Mesothelial cell of epicardium (in vitro differentiated cells): Measurements from ENCODE around the gene EAF1. TPM values are rescaled to one million over a fixed set of nuclear protein-coding genes. Genes with fewer than 3 reads are reported as not detected.

ENCODE experiments used
- DNase-seq, 2 experiments: peaks; one replicate each; pipeline ENCODE4 v3.0.0; 2021; ENCODE audit warnings: low spot score in 2 of 2; ENCODE audit not compliant: unreplicated experiment in 2 of 2
- H3K27ac Mint-ChIP-seq: 2 replicates; pipeline ENCODE4 v1.8.0; 2021; ENCODE audit warnings: mixed read lengths
- H3K27me3 Mint-ChIP-seq: 2 replicates; pipeline ENCODE4 v1.8.0; 2021; ENCODE audit warnings: low read depth, mixed read lengths
- H3K36me3 Mint-ChIP-seq: 2 replicates; pipeline ENCODE4 v1.8.0; 2021; ENCODE audit warnings: mixed read lengths
- H3K4me1 Mint-ChIP-seq: 2 replicates; pipeline ENCODE4 v1.8.0; 2021; ENCODE audit warnings: mixed read lengths
- H3K4me3 Mint-ChIP-seq: 2 replicates; pipeline ENCODE4 v1.8.0; 2021; ENCODE audit warnings: mild to moderate bottlenecking, moderate library complexity, mixed read lengths
- H3K9me3 Mint-ChIP-seq: 2 replicates; pipeline ENCODE4 v1.8.0; 2021; ENCODE audit warnings: mixed read lengths
- total RNA-seq: library from RNA; stranded (reverse); gene quantifications from 3 replicates; pipeline ENCODE4 v1.2.1, GENCODE V29; 2021
- TF ChIP-seq, protein P1 (sequence below): fragments of 200-600 bp; sonication (generic); IDR thresholded peaks from one replicate; pipeline ENCODE4 v1.5.0; 2021; ENCODE audit warnings: antibody characterized with exemption; ENCODE audit not compliant: unreplicated experiment

The EAF1 gene
- total RNA-seq, 1 donor from 2014 or later, result 17.1 TPM

DNA sequence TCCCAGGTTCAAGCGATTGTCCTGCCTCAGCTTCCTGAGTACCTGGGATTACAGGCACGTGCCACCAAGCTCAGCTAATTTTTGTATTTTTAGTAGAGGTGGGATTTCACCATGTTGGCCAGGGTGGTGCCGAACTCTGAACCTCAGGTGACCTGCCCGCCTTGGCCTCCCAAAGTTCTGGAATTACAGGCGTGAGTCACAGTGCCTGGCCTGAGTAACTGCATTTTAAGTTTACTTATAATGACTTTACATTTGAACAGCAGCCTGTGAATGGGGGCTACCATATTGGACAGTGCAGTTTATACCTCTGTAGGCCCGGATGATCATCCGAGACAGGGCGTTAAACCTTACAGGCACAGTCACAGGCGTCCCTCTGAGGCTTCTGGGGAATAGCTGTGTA is 24.8 kb downstream of the EAF1 start:
- TF ChIP-seq, protein P1, sequence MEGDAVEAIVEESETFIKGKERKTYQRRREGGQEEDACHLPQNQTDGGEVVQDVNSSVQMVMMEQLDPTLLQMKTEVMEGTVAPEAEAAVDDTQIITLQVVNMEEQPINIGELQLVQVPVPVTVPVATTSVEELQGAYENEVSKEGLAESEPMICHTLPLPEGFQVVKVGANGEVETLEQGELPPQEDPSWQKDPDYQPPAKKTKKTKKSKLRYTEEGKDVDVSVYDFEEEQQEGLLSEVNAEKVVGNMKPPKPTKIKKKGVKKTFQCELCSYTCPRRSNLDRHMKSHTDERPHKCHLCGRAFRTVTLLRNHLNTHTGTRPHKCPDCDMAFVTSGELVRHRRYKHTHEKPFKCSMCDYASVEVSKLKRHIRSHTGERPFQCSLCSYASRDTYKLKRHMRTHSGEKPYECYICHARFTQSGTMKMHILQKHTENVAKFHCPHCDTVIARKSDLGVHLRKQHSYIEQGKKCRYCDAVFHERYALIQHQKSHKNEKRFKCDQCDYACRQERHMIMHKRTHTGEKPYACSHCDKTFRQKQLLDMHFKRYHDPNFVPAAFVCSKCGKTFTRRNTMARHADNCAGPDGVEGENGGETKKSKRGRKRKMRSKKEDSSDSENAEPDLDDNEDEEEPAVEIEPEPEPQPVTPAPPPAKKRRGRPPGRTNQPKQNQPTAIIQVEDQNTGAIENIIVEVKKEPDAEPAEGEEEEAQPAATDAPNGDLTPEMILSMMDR, result no peak
- H3K9me3 Mint-ChIP-seq, result no peaks in the 10 kb centered on the region
- no peaks in the 10 kb centered on the region for H3K4me1 Mint-ChIP-seq
- H3K27me3 Mint-ChIP-seq, result no peaks in the 10 kb centered on the region
- peaks cover 19% of the 10 kb centered on the region for H3K36me3 Mint-ChIP-seq
- H3K4me3 Mint-ChIP-seq, result no peak overlapping the region
- H3K27ac Mint-ChIP-seq, result no peak overlapping the region
- no peak for DNase-seq

DNA sequence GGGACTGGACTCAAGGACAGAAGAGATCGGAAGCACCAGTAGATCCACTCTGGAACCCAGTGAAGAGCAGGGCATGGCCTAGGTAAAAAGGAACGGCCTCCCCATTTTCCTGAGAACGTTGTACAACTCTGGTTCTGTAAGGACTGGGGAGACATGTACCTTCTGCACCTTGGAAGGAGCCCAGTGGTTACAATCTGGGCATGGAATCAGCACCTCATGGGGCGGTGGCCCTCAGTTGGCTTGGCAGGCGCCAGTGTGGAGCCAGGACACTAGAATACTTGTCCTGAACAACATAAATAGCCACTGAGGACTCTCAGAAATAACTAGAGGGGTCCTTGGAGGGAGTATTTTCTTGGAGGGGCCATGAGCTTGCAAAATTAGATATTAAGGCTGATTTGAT is 25.6 kb downstream of the EAF1 start:
- DNase-seq, result no peak
- no peak overlapping the region for H3K27ac Mint-ChIP-seq
- peaks cover 20% of the 10 kb centered on the region for H3K36me3 Mint-ChIP-seq
- H3K4me3 Mint-ChIP-seq, result no peak overlapping the region
- H3K9me3 Mint-ChIP-seq, result no peaks in the 10 kb centered on the region
- no peaks in the 10 kb centered on the region for H3K4me1 Mint-ChIP-seq
- TF ChIP-seq, protein P1, result no peak
- no peaks in the 10 kb centered on the region for H3K27me3 Mint-ChIP-seq

DNA sequence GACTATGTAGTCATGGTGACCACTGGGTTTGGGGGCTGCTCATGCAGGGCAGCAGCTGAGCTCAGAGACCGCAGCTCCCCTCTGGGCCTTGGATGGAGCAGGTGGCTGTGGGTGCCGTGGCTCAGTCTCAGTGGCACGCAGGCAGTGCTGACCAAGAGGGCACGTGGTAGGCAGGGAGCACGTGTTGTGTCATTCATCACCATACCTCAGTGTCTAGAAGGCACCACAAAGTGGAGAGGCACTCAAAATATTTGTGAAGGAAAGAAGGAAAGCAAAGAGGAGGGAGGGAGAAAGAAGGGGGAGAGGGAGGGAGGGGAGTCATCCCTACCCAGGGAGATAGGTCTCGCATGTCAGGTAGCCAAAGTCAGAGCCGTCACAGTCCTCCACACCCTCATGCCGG is 26.1 kb downstream of the EAF1 start:
- TF ChIP-seq, protein P1, result no peak

DNA sequence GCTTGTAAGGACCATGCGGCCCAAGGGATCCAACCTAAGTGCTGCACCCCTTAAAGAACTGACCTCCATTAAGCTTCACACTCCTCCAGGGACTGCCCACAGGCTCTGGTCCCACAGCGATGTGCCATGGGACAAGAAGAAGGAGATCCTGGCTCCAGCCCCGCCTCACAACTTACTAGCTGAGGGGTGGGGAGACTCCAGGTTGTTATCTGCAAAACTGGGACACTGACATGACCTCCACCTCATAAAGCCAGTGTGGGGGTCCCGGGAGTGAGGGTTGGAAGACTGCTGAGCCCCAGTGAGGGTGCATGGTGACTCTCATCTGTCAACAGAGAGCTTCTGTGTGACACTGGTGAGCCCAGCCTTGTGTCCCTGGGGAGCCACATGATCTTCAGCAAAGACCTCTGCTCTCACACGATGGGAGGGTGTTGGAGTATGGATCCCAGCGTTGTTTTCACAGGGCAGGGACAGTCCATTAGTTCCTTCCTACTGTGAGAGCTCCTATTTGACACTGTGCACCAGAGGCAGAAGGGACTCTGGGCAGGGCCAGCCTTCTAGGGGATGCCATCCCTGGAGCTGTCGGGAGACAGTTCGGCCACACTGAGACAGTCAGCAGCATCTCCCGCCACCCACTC is 26.7 kb downstream of the EAF1 start:
- no peak overlapping the region for H3K27ac Mint-ChIP-seq
- no peak for DNase-seq
- H3K36me3 Mint-ChIP-seq, result peaks cover 22% of the 10 kb centered on the region
- no peaks in the 10 kb centered on the region for H3K27me3 Mint-ChIP-seq
- no peak overlapping the region for H3K4me3 Mint-ChIP-seq
- H3K9me3 Mint-ChIP-seq, result peaks cover 4% of the 10 kb centered on the region
- TF ChIP-seq, protein P1, result no peak
- no peaks in the 10 kb centered on the region for H3K4me1 Mint-ChIP-seq

More for the DNA sequence above, 26.1 kb downstream of the EAF1 start:
- Mint-ChIP-seq H3K36me3 (peaks cover 25% of the 10 kb centered on the region), H3K27me3 (no peaks in the 10 kb centered on the region), H3K4me3 (no peak overlapping the region), H3K9me3 (peaks cover 4% of the 10 kb centered on the region), H3K27ac (no peak overlapping the region), H3K4me1 (no peaks in the 10 kb centered on the region)
- no peak for DNase-seq

DNA sequence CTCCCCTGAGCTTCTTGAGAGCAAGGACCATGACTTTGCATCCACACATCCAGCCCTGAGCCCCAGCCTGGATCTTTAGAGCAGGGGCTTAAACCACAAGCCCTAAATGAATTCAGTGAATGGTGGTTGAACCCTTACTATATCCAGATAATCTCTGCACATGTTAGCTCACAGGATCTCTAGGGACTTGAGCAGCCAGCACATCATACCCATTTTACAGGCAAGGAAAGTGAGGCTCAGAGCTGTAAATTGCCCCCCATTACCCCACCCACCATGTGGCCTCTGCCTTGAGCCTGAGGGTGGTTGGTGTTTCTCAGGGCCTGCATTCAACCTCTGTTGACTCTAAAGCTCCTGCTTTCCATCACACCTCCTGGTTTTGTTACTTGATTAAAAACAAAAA is 27.6 kb downstream of the EAF1 start:
- H3K4me1 Mint-ChIP-seq, result no peaks in the 10 kb centered on the region
- H3K27me3 Mint-ChIP-seq, result no peaks in the 10 kb centered on the region
- TF ChIP-seq, protein P1, result no peak
- H3K27ac Mint-ChIP-seq, result no peak overlapping the region
- H3K36me3 Mint-ChIP-seq, result peaks cover 22% of the 10 kb centered on the region
- no peak for DNase-seq
- H3K9me3 Mint-ChIP-seq, result peaks cover 4% of the 10 kb centered on the region
- no peak overlapping the region for H3K4me3 Mint-ChIP-seq

DNA sequence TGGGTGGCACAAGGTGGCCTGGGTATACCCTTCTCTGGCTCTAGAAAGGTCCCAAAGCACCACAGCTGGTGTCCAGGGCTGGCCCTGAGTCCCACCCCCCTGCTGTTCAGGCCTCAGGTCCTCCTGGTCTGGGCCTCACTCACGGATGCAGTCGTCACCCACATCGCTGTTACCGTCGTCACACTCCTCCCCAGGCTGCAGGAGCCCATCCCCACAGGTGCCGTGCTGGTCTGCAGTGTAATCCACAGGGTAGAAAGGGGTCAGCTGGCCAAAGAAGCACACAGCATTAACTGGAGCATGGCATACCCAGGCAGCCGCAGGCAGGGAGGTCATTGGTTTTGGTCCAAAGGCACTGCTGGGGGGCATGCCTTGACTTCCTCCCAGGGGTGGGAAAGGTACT is 28.4 kb downstream of the EAF1 start:
- Mint-ChIP-seq H3K4me1 (no peaks in the 10 kb centered on the region), H3K27ac (no peak overlapping the region), H3K27me3 (no peaks in the 10 kb centered on the region), H3K36me3 (peaks cover 18% of the 10 kb centered on the region), H3K9me3 (peaks cover 4% of the 10 kb centered on the region), H3K4me3 (no peak overlapping the region)
- TF ChIP-seq, protein P1, result no peak
- DNase-seq, result no peak
